GM12878 (cell line): ENCODE data around the gene B3GALT6. TPM values are rescaled to one million over a fixed set of nuclear protein-coding genes. Genes with fewer than 3 reads are reported as not detected.

ENCODE experiments used
- ATAC-seq: fragments of 200-7000 bp; cut with Tn5 transposase; 3 replicates; pipeline ENCODE4 v1.9.1; 2020; ENCODE audit warnings: mild to moderate bottlenecking, moderate library complexity
- BruUV-seq: library from RNA; stranded (reverse); fragments of 400-500 nt; replicated peaks from 2 replicates; lab custom pipeline; 2021; lab: Mats Ljungman, UMichigan
- CTCF ChIA-PET: fragments of 300-600 bp; sonication (Branson Sonifier 250); formaldehyde crosslinking; extraction: SDS; loops from one replicate; lab custom pipeline; 2021; ENCODE audit warnings: inconsistent platforms; lab: Yijun Ruan, JAX
- POLR2A ChIA-PET: fragments of 350-600 bp; formaldehyde crosslinking; extraction: SDS; loops from one replicate; lab custom pipeline; 2021; ENCODE audit warnings: inconsistent platforms; lab: Charles Lee
- RAD21 ChIA-PET: fragments of 300-600 bp; sonication (Branson Sonifier 250); formaldehyde crosslinking; loops from one replicate; lab custom pipeline; 2023; ENCODE audit warnings: antibody characterized with exemption; ENCODE audit not compliant: unreplicated experiment; lab: Charles Lee
- SMC1A ChIA-PET: fragments of 300-600 bp; sonication (Branson Sonifier 250); formaldehyde crosslinking; loops from one replicate; lab custom pipeline; 2023; ENCODE audit not compliant: unreplicated experiment, uncharacterized antibody; lab: Charles Lee
- DNase-seq: peaks from one replicate; pipeline ENCODE4 v3.0.0-alpha.2; 2011; ENCODE audit warnings: low read depth, low spot score
- FAIRE-seq: peaks from 3 replicates; lab custom pipeline; 2011; peaks lifted over from hg19 to GRCh38; lab: Jason Lieb, UNC
- H2AFZ ChIP-seq: 2 replicates; pipeline ENCODE4 v1.6.0; 2011; ENCODE audit warnings: low read depth, low read length, control low read depth; ENCODE audit not compliant: control insufficient read depth
- H3K27ac ChIP-seq: 2 replicates; pipeline ENCODE4 v1.5.1; 2011; ENCODE audit warnings: control low read depth; ENCODE audit not compliant: control insufficient read depth, insufficient read depth
- H3K27me3 ChIP-seq, 2 experiments: replicated peaks in 1 of 2; 2 replicates each; pipeline versions ENCODE4 v1.6.0 to v1.6.1; 2011; ENCODE audit warnings: low read length in 1 of 2; ENCODE audit not compliant: control insufficient read depth in 2 of 2, insufficient read depth in 2 of 2
- H3K36me3 ChIP-seq, 2 experiments: 2 replicates each; pipeline ENCODE4 v1.5.1; 2011; ENCODE audit warnings: low read length in 1 of 2; ENCODE audit not compliant: control insufficient read depth in 2 of 2, insufficient read depth in 2 of 2
- H3K4me1 ChIP-seq: 2 replicates; pipeline ENCODE4 v1.6.1; 2011; ENCODE audit warnings: mild to moderate bottlenecking, low read length, moderate library complexity, mixed read lengths; ENCODE audit not compliant: control insufficient read depth, insufficient read depth
- H3K4me2 ChIP-seq: 2 replicates; pipeline ENCODE4 v1.6.0; 2011; ENCODE audit warnings: control low read depth; ENCODE audit not compliant: control insufficient read depth, insufficient read depth
- H3K4me3 ChIP-seq: fragments of 200-600 bp; sonication (generic); 2 replicates; pipeline ENCODE4 v1.5.1; 2016
- H3K79me2 ChIP-seq: 2 replicates; pipeline ENCODE4 v1.6.0; 2011; ENCODE audit warnings: low read length; ENCODE audit not compliant: control insufficient read depth, insufficient read depth
- H3K9ac ChIP-seq: 2 replicates; pipeline ENCODE4 v1.8.0; 2011; ENCODE audit warnings: low read length, control low read depth, mixed read lengths; ENCODE audit not compliant: control insufficient read depth, insufficient read depth
- H3K9me3 ChIP-seq: replicated peaks from 3 replicates; pipeline ENCODE4 v1.5.1; 2011; ENCODE audit warnings: mild to moderate bottlenecking, low read length; ENCODE audit not compliant: control insufficient read depth, insufficient read depth
- H4K20me1 ChIP-seq: 2 replicates; pipeline ENCODE4 v1.6.0; 2011; ENCODE audit not compliant: control insufficient read depth, insufficient read depth
- BMI1 ChIP-seq: fragments of 450-650 bp; IDR thresholded peaks from 2 replicates; pipeline ENCODE4 v1.6.1; 2016; ENCODE audit warnings: mild to moderate bottlenecking, moderate library complexity, borderline replicate concordance
- CEBPB ChIP-seq, 2 experiments: fragments of 150-350 bp in 1 of 2; IDR thresholded peaks; 2 replicates each; pipeline ENCODE4 v1.6.1; 2012 to 2014; ENCODE audit warnings: low read depth in 2 of 2, low read length in 2 of 2, borderline replicate concordance in 1 of 2, inconsistent platforms in 1 of 2
- HCFC1 ChIP-seq: fragments of 150-350 bp; IDR thresholded peaks from 2 replicates; pipeline ENCODE4 v1.6.1; 2014; ENCODE audit warnings: low read length
- JUNB ChIP-seq: IDR thresholded peaks from 2 replicates; pipeline ENCODE4 v1.6.1; 2016; ENCODE audit warnings: antibody characterized with exemption, mild to moderate bottlenecking
- NFYA ChIP-seq: IDR thresholded peaks from 2 replicates; pipeline ENCODE4 v1.6.1; 2011; ENCODE audit warnings: low read depth, mild to moderate bottlenecking, low read length, improper control_type of control experiment, borderline replicate concordance
- NKRF ChIP-seq: fragments of 450-650 bp; conservative IDR thresholded peaks from 2 replicates; pipeline ENCODE4 v1.6.1; 2017; ENCODE audit warnings: mild to moderate bottlenecking, moderate library complexity
- RCOR1 ChIP-seq: conservative IDR thresholded peaks from 2 replicates; pipeline ENCODE4 v1.6.1; 2012; ENCODE audit warnings: low read depth, low read length, improper control_type of control experiment
- YY1 ChIP-seq: IDR thresholded peaks from 2 replicates; pipeline ENCODE4 v1.6.1; 2011; ENCODE audit warnings: low read depth, mild to moderate bottlenecking, low read length
- WGBS: methylation state at CpG from one replicate; pipeline ENCODE4 v1.1.6; 2016; ENCODE audit warnings: low lambda C conversion rate; ENCODE audit not compliant: insufficient replicate concordance, insufficient coverage; ENCODE audit errors: missing lambda C conversion rate; 5-methylcytosine and 5-hydroxymethylcytosine counted together
- in situ Hi-C: fragments of 300-500 bp; cut with MboI; formaldehyde crosslinking; loops from 9 replicates; pipeline ENCODE4 v1.14.3; 2018; ENCODE audit warnings: mixed read lengths
- intact Hi-C: fragments of 100-400 bp; cut with micrococcal nuclease; formaldehyde crosslinking; loops from one replicate; pipeline ENCODE4 v1.14.2; 2022; ENCODE audit not compliant: unreplicated experiment
- polyA plus RNA-seq, 11 experiments: library from polyadenylated mRNA; depleted of rRNA in 4 of 11; unstranded in 6 of 11; stranded (reverse) in 5 of 11; fragments of >200 nt; fragmentation: Nextera tagmentation in 4 of 11; fragmentation: Illumina TruSeq in 1 of 11; extraction: Ambion mirVana in 4 of 11; extraction: Trizol in 1 of 11; gene quantifications; 1 replicate in 1 of 11; 2 replicates in 10 of 11; pipeline versions ENCODE4 v1.2.1 to v1.2.3, GENCODE V29; 2011 to 2016; ENCODE audit warnings: inconsistent platforms in 2 of 11, missing spikeins in 2 of 11, low read depth in 1 of 11
- total RNA-seq, 4 experiments: library from RNA; depleted of rRNA in 3 of 4; stranded (reverse); fragments of >200 nt in 3 of 4; fragmentation: Illumina TruSeq in 1 of 4; extraction: Trizol in 1 of 4; gene quantifications; 2 replicates each; pipeline versions ENCODE4 v1.2.1 to v1.2.3, GENCODE V29; 2013 to 2021

The B3GALT6 gene
- total and polyA plus RNA-seq, 10 of the 15 experiments (the other 5 are each of a cell fraction or from before 2014, with no cell fraction given) = 0.53 to 20.8 (median 4.5) TPM

- TF ChIP-seq NKRF (peak; percentile 34; the same call in 1 of the 2 replicates), RCOR1 (peak; percentile 5; the same call in 1 of the 2 replicates), BMI1 (no peak), HCFC1 (no peak)
Measured at GRCh38 chr1:1232208-1232795, at the start of gene B3GALT6 (continued).

- in situ Hi-C loops = no loop called here
- BruUV-seq = no TSS peak
- Histone ChIP-seq H2AFZ (no peak overlapping the region), H3K27ac (no peak overlapping the region), H3K4me2 (no peak overlapping the region), H3K9me3 (no peaks in the 10 kb centered on the region), H3K4me3 (no peak overlapping the region), H3K79me2 (no peaks in the 10 kb centered on the region), H3K9ac (no peak overlapping the region), H3K4me1 (no peaks in the 10 kb centered on the region), H4K20me1 (no peaks in the 10 kb centered on the region), H3K36me3 (no peaks in the 10 kb centered on the region), H3K27me3 (no peaks in the 10 kb centered on the region; a peak in 1 of 4 replicates)
- no peak for TF ChIP-seq YY1
- no peak for TF ChIP-seq NFYA
- no peak for TF ChIP-seq JUNB
- no peak for TF ChIP-seq CEBPB (IDR thresholded peaks at IDR 0.05; ENCODE audit: borderline replicate concordance in 1 of 2, low read depth in 2 of 2, low read length in 2 of 2)
- DNase-seq = no peak
- WGBS = 27% methylated on average over 37 of the region's 39 CpGs
- ChIA-PET RAD21 (no interaction called here), SMC1A (no interaction called here), CTCF (no interaction called here), POLR2A (no interaction called here)
- no peak for ATAC-seq
- intact Hi-C loops = no loop called here
- FAIRE-seq = no peak
Measured at GRCh38 chr1:1182491-1183220, 49.4 kb upstream of the B3GALT6 start.
